Erythroblast (primary cell): ENCODE data around the gene GPR15.

Experiments
- DNase-seq, 2 experiments: peaks; one replicate each; lab custom pipeline; 2025; lab: John Stamatoyannopoulos, UW
- GATA1 ChIP-seq: IDR thresholded peaks from 2 replicates; pipeline ENCODE4 v1.6.1; 2011; ENCODE audit warnings: low read depth, mild to moderate bottlenecking, control low read depth, low read length, moderate library complexity
- POLR2A ChIP-seq: IDR thresholded peaks from 2 replicates; pipeline ENCODE4 v1.6.1; 2011; ENCODE audit warnings: mild to moderate bottlenecking, low read length

The GPR15 gene

DNA sequence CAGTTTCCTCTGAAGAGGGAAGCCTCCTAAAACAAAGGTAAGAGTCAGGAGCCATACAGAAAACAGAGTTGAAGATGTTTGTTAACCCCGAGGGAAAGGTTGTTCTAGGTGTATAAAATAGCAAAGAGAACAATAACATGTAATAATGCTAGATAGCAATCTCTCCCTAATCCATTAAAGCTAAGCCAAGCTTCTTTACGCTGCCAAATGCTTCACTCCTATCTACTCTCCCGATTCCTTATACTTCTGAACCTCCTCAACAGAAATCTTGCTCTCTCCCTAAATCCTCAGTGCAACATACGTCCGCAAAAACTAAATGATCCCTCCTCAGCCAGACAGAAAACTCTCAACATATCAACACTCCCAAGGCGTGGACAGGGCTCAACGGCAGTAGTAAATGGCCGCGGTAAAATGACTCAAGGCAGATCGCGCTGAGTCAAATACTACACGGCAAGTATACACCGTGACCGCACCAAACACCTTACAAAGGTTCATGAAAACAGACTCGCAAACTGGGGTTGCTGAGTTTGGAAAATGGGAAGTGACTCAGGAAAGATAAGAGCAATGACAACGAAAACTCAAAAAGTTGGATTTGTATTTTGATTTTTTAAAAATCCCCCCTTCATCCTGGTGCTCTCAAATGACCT, 9.8 kb upstream of the GPR15 start:
- peak; percentile 77 to 86 for DNase-seq
- no peak for TF ChIP-seq GATA1
- TF ChIP-seq POLR2A = no peak

DNA sequence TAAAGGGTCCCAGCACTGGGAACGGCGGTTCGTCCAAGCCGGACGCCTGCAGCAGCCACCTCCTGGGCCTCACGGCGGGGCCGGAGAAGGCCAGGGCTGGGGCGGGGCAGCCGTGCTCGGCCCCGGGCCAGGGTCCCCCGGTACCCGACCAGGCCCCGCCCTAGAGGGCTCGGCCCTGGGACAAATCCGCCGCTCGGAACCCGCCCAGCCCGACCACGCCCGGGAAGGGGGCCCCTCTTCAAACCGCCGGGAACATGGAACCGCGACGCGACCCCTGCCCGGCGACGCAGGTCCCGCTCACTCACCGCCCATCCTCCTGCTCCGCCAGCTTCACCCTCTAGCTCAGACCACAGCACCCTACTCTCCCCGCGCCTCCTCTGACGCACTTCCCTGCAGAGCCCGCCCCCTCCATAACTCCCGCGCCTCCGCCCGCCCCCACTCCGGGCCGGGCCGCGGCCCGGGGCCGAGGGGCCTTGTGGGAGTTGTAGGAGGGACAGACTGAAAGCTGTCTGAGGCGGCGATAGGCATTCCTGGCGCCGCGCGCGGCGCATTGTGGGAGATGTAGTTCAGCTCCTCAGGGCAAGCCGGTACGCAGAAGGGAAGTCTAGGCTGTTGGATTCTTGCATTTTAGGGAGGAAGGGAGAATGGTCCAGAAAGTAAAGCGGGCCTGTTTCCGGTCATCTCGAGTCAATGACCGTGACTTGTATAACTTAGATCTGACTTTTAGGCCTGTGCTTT, 9.1 kb upstream of the GPR15 start, which contains the start of gene CLDND1:
TSS of gene CLDND1 (minus strand) at position 359 of the 738 bp plus-strand sequence. CDS start 1,478 bp downstream, outside the sequence.
- DNase-seq = peak; percentile 96 to 97
- TF ChIP-seq GATA1 = no peak
- peak; percentile 80 for TF ChIP-seq POLR2A

DNA sequence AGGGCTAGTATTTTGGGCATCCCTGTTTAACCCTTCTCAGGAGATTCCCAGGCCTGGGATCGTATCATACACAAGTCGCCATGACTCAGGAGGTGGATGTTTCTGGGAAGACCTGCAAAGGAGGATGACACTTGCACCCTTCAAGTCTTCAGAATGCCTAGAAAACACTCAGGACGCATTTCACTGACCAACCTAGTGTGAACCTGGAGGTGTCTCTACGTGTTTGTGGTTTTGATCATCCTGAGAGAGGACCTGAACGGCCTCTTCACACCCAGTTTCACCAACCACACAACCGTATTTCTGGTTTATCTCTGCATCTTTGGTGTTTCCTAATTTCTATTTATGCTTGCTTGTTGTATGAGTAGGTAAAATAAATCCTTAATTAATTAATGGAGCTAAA, 6.3 kb upstream of the GPR15 start:
- TF ChIP-seq POLR2A = no peak
- no peak for TF ChIP-seq GATA1
- no peak for DNase-seq

- DNase-seq = peak; percentile 9 to 25
- TF ChIP-seq POLR2A (no peak), GATA1 (no peak)
Observed at GRCh38 chr3:98528474-98529346, 3.1 kb upstream of the GPR15 start.

DNA sequence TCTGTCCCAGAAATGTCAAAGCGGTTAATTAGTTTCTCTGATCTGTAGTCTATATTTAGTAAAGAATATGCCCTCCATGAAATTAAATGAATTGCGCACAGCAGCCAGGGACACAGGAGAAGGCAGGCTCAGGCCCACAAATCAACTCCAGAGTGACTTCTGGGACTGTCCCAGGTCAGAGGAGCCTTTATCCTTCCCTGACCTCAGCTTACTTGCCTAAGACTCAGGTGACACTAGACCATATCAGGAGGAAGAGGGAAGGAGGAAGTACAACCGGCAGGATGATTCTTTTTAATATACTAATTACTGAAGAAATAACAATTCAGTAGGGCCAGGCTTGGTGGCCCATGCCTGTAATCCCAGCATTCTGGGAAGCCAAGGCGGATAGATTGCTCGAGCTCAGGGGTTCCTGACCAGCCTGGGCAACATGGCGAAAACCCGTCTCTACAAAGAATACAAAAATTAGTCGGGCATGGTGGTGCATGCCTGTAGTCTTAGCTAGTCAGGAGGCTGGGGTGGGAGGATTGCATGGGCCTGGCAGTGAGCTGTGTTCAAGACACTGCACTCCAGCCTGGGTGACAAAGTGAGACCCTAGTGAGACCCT, 1.8 kb upstream of the GPR15 start:
- no peak for DNase-seq

GRCh38 chr3:98530676-98531075, 1.1 kb upstream of the GPR15 start:
- no peak for DNase-seq
- no peak for TF ChIP-seq GATA1
- TF ChIP-seq POLR2A = no peak

More for the DNA sequence above, 1.8 kb upstream of the GPR15 start:
- TF ChIP-seq GATA1 (no peak), POLR2A (no peak)

- no peak for DNase-seq
- TF ChIP-seq POLR2A (no peak), GATA1 (no peak)
Observed at GRCh38 chr3:98532275-98532637, 478 bp downstream of the GPR15 start.

DNA sequence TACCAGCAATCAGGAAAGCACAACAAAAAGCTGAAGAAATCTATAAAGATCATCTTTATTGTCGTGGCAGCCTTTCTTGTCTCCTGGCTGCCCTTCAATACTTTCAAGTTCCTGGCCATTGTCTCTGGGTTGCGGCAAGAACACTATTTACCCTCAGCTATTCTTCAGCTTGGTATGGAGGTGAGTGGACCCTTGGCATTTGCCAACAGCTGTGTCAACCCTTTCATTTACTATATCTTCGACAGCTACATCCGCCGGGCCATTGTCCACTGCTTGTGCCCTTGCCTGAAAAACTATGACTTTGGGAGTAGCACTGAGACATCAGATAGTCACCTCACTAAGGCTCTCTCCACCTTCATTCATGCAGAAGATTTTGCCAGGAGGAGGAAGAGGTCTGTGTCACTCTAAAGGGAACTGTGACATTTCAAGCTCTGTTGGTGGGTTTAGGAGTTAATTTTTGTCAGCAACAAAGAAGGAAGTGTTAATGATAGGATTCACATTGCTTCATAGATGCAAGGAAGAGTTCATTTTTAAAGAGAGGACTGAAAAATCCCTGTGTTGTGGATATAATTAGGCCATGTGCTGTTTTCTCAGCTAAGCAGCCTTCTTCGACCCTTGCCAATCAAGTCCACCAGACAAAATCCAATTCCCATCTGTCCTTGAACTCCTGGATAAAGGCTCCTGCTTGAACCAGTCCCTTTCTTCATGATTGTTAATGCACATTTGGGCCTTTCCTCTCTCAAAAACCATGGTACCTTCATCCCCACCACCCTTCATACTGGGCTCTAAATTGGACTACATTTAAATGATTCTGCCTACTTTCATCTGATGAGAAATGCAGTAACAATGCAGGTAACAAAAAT, 1.2 kb downstream of the GPR15 start:
- no peak for DNase-seq
- TF ChIP-seq POLR2A = no peak

DNA sequence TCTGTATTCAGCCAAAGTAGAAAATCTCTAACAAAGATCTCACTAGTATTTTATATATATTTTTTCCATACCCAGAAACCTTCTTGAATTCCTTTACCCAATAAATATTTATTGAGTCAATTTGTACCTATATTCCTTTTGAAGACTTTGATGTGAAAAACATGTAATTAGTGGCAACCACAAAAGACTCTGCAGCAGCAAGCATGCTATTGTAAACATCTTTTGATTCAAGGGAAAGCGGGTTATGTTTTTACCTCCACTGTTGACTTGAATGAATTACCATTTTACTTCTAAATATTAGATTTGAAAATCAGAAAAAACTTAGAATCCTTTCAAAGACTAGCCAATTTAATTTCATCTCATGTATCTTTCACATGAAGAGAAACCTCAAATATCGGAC, 2.4 kb downstream of the GPR15 start:
- DNase-seq = no peak
- TF ChIP-seq GATA1 = no peak
- no peak for TF ChIP-seq POLR2A

DNA sequence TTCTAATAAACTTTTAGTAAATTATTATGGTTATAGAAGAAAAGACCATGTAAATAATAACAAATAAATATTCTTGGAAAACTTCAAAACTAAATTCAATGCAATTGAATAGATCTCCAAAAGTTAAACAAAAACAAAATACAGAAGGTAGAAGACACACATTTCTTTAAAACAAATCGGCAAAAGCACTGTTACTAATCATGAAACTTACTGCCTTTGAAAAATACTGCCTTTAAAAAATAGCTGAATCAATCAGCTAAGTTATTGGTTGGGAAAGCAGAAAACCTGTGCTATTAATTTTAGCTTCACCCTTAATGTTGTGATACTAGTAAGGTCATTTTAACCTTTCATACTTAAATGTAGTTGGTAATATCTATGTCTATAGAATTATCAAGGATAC, 3.0 kb downstream of the GPR15 start:
- DNase-seq = no peak
- TF ChIP-seq POLR2A = no peak
- no peak for TF ChIP-seq GATA1

- DNase-seq = no peak
Observed at GRCh38 chr3:98536456-98537017, 4.8 kb downstream of the GPR15 start.

GRCh38 chr3:98540346-98540745, 8.6 kb downstream of the GPR15 start:
- TF ChIP-seq POLR2A = no peak
- no peak for TF ChIP-seq GATA1
- DNase-seq = no peak

More at GRCh38 chr3:98536456-98537017, 4.8 kb downstream of the GPR15 start:
- TF ChIP-seq POLR2A (no peak), GATA1 (no peak)
